T47D (cell line): ENCODE data around the gene CDR2.
A peak's percentile ranks its signal among the peaks of the same experiment; 100 is the strongest.
"Not testable (repeated sequence)": the region's sequence is repeated elsewhere in the genome, so short reads cannot be mapped to it uniquely, and the experiment has no call there.

Source experiments
- DNase-seq, 2 experiments: peaks; one replicate each; pipeline versions ENCODE4 v3.0.0 to v3.0.0-alpha.2; 2011 to 2012; ENCODE audit warnings: low read depth in 1 of 2, low spot score in 1 of 2
- JUND ChIP-seq: IDR thresholded peaks from 2 replicates; pipeline ENCODE4 v1.6.1; 2012; ENCODE audit warnings: low read depth
- in situ Hi-C: cut with HindIII; loops from 2 replicates; pipeline ENCODE4 v1.10.0; 2016; ENCODE audit warnings: low sequenced_read_pairs, low pct_unique_long_range_greater_than_20kb

CDR2 gene

DNA sequence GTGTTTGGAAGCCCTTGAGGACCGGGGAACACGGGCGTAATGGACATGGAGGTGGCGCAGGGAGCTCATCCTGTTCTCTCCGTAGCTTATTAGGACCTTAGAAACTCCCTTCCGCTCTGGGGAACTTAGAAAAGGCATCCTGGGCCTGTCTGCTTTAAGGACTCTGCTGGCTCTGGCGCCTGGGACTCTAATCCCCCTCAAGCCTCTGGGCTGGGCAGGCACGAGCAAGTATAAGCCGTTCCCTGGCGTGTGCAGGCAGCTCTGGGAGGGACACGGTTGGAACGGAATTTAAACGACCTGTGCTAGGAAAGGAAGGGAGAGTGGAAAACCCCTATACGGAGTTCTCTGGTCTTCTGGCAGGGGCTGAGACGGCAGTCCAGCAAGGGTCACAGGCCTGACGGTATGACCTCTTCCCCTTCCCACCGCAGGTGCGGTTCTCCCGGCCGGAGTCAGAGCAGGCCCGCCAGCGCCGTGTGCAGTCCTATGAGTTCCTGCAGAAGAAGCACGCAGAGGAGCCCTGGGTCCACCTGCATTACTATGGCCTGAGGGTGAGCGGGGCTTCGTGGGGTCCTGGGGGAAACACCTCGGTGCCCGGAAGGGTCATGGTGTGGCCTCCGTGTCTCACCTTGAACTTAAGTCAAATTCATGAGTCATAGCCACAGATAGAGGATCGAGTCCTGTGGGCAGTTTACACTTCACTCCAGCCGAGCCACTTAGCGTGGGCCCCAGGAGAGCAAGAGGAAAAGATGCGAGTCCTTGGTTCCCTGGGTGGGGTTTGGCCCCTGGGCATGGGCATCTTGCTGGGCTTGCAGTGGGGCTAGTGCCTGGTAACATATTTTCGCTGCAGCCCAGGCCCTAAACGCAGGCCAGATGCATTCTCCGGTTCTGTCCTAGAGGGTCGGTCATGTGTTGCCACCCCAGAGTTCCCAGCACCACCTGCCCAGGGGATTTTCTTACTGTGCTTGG lies 59.5 kb downstream of the CDR2 start:
- in situ Hi-C loops, result no loop called here
- no peak for DNase-seq

DNA sequence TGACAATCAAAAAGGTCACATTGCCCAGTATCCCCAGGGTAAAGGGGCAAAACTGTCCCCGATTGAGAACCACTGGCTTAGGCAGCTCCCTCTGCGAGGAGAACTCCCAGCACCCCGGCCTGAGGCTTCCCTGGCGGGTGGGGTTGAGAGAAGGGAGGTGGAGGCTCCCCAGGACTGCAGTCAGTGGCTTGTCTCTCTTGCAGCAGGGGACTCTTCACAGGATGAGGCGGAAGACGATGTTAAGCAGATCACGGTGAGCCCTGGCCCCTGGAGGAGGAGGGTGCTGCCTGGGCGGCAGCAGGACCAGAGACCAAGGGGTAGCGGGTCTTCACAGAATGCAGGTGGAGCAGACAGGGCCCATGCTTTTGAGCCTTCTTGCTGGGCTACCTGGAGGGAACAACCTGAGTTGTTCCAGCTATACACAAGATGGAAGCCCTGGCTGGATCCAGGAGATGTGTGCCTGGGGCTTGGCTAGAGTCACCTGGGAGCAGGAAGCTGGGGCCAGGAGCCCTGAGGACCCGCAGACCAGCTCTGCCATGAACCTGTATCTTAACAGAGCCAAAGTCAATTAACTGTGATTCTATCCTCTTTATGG lies 60.4 kb downstream of the CDR2 start:
- TF ChIP-seq JUND, result no peak
- no peak for DNase-seq
- in situ Hi-C loops, result no loop called here

More for the DNA sequence above, 59.5 kb downstream of the CDR2 start:
- no peak for TF ChIP-seq JUND

DNA sequence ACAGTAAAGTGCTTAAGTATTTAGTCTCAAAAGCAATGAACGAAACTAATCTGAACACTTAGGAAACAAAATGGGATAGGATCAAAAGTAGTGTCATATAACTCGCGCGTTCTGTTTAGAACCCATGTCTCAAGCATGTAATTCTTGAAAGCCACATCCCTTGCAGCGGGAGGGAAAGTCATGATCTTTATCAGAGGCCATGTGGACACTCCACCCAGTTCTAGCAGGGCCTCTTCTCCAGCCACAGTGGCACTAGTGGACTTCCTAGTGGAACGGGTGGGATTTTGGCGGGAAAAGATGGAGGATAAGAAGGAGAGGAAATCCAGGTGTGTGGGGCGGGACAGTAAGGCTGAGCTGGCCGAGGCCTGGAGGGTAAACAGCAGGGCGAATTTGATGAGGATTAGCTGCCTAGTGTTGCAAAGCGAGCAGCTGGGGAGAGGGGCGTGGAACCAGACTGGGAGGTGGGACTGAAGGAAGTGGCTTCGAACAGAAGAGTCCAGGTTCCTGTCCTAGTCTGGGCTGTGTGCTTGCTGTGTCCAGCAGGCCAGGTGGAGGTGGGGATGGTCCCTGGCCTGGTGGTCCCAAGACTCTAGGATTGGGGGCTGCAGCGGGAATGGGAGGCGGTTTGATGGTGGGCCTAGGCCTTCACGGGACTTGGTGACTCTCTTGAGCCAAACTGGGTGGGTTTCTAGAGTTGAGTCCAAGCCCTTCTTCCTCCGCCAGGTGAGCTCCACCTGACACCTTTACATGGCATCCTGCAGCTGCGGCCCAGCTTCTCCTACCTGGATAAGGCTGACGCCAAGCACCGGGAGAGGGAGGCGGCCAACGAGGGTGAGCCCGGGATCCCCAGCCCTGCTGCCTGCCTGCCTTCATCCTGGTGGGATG lies 61.3 kb downstream of the CDR2 start:
- DNase-seq, result no peak
- TF ChIP-seq JUND, result no peak
- in situ Hi-C loops, result no loop called here

DNA sequence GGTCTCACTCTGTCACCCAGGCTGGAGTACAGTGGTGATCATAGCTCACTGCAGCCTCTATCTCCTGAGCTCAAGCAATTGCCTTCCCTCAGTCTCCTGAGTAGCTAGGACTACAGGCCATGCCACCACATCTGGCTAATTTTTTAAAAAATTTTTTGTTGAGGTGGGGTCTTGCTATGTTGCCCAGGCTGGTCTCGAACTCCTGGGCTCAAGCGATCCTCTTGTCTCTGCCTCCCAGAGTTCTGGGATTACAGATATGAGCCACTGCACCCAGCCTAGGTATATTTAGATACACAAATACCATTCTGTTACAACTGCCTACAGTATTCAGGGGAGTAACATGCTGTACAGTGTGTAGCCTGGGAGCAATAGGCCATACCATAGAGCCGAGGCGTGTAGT lies 62.9 kb downstream of the CDR2 start:
- in situ Hi-C loops, result no loop called here
- no peak for DNase-seq
- no peak for TF ChIP-seq JUND

DNA sequence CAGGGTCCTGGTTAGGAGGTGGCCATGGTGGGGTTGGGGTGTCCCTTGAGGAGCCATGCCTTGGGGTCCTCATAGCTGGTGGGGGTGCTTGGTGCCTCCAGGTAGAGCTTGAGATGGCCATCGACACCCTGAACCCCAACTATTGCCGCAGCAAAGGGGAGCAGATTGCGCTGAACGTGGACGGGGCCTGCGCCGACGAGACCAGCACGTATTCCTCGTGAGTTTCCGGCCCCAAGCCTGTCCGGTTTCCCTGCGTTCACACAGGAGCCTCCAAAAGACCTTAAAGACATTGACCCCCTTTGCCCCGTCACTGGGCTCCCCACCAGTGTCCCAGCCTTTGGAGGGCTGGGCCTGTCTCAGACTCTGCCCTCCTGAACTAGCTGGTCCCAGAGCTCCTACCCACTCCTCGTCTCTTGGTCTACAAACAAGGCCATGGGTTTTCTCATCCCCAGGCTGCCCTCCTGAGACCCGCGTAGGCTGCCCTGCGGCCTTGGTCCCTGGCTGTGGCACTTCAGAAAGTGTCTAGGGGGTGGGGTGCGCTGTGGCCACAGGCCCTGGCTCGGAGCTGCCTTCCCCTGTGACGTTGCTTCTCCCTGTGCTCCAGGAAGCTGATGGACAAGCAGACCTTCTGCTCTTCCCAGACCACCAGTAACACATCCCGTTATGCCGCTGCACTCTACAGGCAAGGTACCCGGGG lies 65.4 kb downstream of the CDR2 start:
- in situ Hi-C loops, result no loop called here
- no peak for DNase-seq
- TF ChIP-seq JUND, result no peak

DNA sequence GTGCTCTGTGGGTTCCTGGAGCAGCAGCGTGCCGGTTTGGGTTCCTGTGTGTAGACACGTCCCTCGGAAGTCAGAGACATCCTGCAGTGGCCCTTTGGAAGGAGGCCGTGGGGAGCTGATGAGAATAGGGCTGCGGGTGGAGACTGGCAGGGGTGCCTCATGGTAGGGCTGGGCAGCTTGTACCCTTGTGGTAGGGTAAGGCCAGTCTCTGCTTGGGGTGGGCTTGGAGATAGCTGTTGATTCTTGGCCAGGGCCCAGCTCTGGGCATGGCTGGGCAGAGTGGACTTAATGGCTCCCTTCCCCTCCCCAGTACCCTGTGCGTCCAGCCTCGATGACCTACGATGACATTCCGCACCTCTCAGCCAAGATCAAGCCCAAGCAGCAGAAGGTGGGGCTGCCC lies 66.6 kb downstream of the CDR2 start:
- no peak for TF ChIP-seq JUND
- DNase-seq, result no peak
- in situ Hi-C loops, result no loop called here

DNA sequence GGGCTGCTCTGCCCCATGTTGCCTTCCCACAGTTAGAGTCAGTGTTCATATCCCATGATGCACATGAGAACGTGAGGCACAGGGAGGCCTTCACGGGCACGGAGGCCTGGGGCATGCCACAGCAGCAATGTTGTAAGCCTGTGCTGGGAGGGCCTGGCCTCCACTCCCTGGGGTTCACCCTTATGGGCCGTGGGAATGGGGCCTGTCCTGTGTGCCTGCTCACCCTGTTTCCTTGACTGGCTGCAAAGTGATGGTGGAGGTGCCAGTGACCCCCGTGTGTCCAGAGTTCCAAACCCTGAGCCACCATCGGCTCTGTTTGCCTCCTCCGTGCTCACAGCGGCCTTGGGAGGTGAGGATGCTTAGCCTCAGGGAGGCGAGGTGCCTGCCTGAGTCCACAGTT lies 67.6 kb downstream of the CDR2 start:
- TF ChIP-seq JUND, result no peak
- no peak for DNase-seq
- in situ Hi-C loops, result no loop called here

DNA sequence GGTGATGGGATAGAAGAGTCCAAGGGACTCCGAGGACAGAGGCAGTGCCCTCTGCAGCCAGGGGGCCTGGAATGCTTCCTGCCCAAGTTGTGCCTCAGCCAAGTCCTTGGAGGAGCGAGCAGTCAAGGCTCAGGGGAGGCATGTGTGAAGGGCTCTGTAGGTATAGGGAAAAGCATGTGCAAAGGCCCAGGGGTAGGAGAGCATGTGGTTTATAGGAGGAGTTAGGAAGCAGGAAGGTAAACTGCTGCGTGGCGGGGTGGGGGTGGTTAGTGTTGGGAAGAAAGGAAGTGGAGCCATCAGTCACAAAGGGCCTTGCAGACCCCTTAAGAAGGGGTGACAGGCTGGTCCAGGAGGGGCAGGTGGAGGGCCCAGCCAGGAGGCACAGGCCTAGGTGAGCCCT lies 70.0 kb downstream of the CDR2 start:
- no peak for DNase-seq
- no peak for TF ChIP-seq JUND
- in situ Hi-C loops, result no loop called here

DNA sequence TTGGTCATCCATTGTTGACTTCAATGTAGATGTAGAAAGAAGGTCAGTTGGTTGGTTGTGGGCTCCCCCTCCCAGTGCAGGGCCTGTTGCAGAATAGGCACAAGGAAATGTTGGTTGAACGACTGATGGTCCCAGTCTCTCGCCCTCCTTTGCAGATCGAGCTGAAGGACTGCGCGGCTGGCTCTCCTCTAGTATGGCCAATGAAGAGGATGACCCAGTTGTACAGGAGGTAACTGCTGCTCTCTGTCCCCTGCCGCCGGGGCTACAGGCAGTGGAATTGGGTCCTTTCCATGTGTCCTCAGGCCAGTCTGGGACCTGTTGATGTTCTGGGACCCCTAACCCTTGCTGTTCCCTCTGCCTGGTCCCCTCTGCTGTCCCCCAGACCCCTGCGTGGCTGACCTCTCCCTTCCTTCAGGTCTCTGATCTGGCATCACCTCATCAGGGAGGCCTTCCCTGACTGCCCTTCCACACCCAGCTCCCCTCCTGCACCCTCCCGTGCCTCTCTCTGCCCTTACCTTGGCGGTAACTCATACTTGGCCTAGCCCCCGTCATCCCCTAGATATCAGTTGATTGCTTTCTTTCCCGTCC lies 71.5 kb downstream of the CDR2 start:
- TF ChIP-seq JUND, result no peak
- in situ Hi-C loops, result no loop called here
- no peak for DNase-seq

DNA sequence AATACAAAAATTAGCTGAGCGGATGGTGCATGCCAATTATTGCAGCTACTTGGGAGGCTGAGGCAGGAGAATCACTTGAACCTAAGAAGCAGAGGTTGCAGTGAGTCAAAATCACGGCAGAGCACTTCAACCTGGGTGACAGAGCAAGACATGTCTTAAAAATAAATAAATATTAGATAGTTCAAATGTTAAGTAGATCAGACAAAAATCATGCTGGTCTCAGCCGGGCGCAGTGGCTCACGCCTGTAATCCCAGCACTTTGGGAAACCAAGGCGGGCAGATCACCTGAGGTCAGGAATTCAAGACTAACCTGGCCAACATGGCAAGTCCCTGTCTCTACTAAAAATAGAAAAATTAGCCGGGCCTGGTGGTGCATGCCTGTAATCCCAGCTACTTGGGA lies 73.0 kb downstream of the CDR2 start:
- in situ Hi-C loops, result not testable (repeated sequence)

DNA sequence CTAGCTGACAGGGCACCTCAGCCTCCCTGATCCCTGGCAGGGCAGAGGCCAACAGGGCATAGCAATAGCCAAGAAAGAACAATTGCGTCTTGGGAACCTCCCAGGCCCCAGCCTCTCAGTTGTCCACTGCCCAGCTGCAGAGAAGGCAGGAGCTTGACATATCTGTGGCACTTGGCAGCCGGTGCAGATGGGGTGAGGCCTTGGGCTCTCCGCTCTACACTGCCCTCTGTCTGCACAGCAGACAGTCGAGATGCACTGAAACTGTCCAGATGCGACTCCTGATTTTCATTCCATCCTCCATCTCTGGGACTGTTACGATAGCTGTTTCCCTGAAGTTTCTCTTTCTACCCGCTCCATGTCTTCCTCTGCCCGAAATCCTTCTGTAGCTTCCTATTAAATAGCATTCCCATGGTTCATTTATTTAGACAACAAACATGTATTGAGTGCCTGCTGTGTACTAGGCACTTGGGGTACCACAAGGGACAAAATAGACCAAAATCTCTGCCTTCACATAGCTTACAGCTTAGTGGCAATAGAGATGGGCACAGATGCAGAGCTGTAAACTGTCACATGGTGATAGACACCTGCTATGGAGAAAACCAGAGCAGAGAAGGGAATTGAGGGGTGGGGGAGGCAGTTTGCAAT lies 73.9 kb downstream of the CDR2 start:
- in situ Hi-C loops, result no loop called here
- no peak for TF ChIP-seq JUND
- DNase-seq, result peak; percentile 65 to 73

More for the DNA sequence above, 73.0 kb downstream of the CDR2 start:
- DNase-seq, result not testable (repeated sequence)
